SU-DHL-6 (cell line): ENCODE data around the gene SPN.

Experiments
- CTCF ChIP-seq: fragments of 200-600 bp; sonication (generic); IDR thresholded peaks from one replicate; pipeline ENCODE4 v1.5.1; 2017; ENCODE audit warnings: antibody characterized with exemption, mild to moderate bottlenecking, low read length, moderate library complexity; ENCODE audit not compliant: insufficient read depth, poor library complexity, severe bottlenecking
- EZH2phosphoT487 ChIP-seq: fragments of 200-600 bp; sonication (generic), shearing (Covaris generic); conservative IDR thresholded peaks from 2 replicates; pipeline ENCODE4 v1.6.1; 2018; ENCODE audit warnings: mild to moderate bottlenecking, antibody characterized with exemption, low read length, moderate library complexity, mixed read lengths

- TF ChIP-seq CTCF (no peak), EZH2phosphoT487 (no peak)
Measured at GRCh38 chr16:29641561-29641960, 21.5 kb upstream of the SPN start.
